ENCODE data around the gene ZBED5.

GRCh38 chr11:10828402-10828801, 29.5 kb downstream of the ZBED5 start:
- TF ChIP-seq CTCF (IDR thresholded peaks at IDR 0.05) (no peak), POLR2A (IDR thresholded peaks at IDR 0.05) (no peak)
